Activated CD8-positive, alpha-beta T cell treated with anti-CD3 and anti-CD28 coated beads, Interleukin-2, amount 10 ng/mL, durations not matched to agents 7 days and 5 days (primary cell): ENCODE results near the gene MVD. TPM values are rescaled to one million over a fixed set of nuclear protein-coding genes. Genes with fewer than 3 reads are reported as not detected.

Experiments
- ATAC-seq: fragments of 150-1000 bp; cut with Tn5 transposase; one replicate; pipeline ENCODE4 v1.10.0; 2021; ENCODE audit warnings: moderate library complexity
- CTCF ChIA-PET: fragments of 350-600 bp; sonication (Branson Sonifier 250); formaldehyde crosslinking; loops from one replicate; lab custom pipeline; 2021; ENCODE audit warnings: antibody characterized with exemption; lab: Charles Lee
- POLR2A ChIA-PET: fragments of 350-600 bp; sonication (Branson Sonifier 250); formaldehyde crosslinking; loops from one replicate; lab custom pipeline; 2021; ENCODE audit warnings: antibody characterized with exemption; lab: Charles Lee
- DNase-seq: peaks from one replicate; pipeline ENCODE4 v3.0.0-alpha.2; 2020
- H3K27ac Mint-ChIP-seq: one replicate; pipeline ENCODE4 v1.8.0; 2021; ENCODE audit warnings: mild to moderate bottlenecking, mixed read lengths
- H3K27me3 Mint-ChIP-seq: one replicate; pipeline ENCODE4 v1.8.0; 2021; ENCODE audit warnings: low read depth, mixed read lengths
- H3K36me3 Mint-ChIP-seq: one replicate; pipeline ENCODE4 v1.8.0; 2021; ENCODE audit warnings: low read depth, mixed read lengths
- H3K4me1 Mint-ChIP-seq: one replicate; pipeline ENCODE4 v1.8.0; 2021; ENCODE audit warnings: low read depth, mixed read lengths
- H3K4me3 Mint-ChIP-seq: one replicate; pipeline ENCODE4 v1.8.0; 2021; ENCODE audit warnings: mild to moderate bottlenecking, mixed read lengths
- H3K9me3 Mint-ChIP-seq: one replicate; pipeline ENCODE4 v1.8.0; 2022; ENCODE audit warnings: mixed read lengths; ENCODE audit not compliant: insufficient read depth
- total RNA-seq, 2 experiments: library from RNA; stranded (reverse); gene quantifications; one replicate each; pipeline ENCODE4 v1.2.3, GENCODE V29; 2021

Gene MVD
- total RNA-seq, 2 experiments from 2014 or later: 86.0 to 96.1 TPM

- H3K36me3 Mint-ChIP-seq: peaks cover 20% of the 10 kb centered on the region
- ATAC-seq (no peak), DNase-seq (no peak)
- no peaks in the 10 kb centered on the region for H3K9me3 Mint-ChIP-seq
- no peaks in the 10 kb centered on the region for H3K27me3 Mint-ChIP-seq
- H3K4me3 Mint-ChIP-seq: peak overlapping the region; percentile 27
- CTCF ChIA-PET: interaction anchor here (1.9 kb wide), 1 partner anchor 12 kb away, joined by 4 read pairs; no protein-coding TSS in a partner anchor
- H3K4me1 Mint-ChIP-seq: peaks cover 24% of the 10 kb centered on the region
- no peak overlapping the region for H3K27ac Mint-ChIP-seq
- POLR2A ChIA-PET: interaction anchor here (1.6 kb wide), 1 partner anchor 40 kb away, joined by 7 read pairs; no protein-coding TSS in a partner anchor
These were observed 1.4 kb downstream of the MVD start for GRCh38 chr16:88661468-88661867.

GRCh38 chr16:88659160-88659559 lies 3.7 kb downstream of the MVD start:
- Mint-ChIP-seq H3K4me3 (no peak overlapping the region), H3K27ac (no peak overlapping the region), H3K9me3 (no peaks in the 10 kb centered on the region), H3K36me3 (peaks cover 23% of the 10 kb centered on the region), H3K27me3 (no peaks in the 10 kb centered on the region), H3K4me1 (peaks cover 18% of the 10 kb centered on the region)
- ChIA-PET POLR2A (no interaction called here), CTCF (no interaction called here)
- no peak for DNase-seq
- ATAC-seq: no peak

GRCh38 chr16:88658714-88659113 lies 4.2 kb downstream of the MVD start:
- no peak overlapping the region for H3K27ac Mint-ChIP-seq
- CTCF ChIA-PET: no interaction called here
- ATAC-seq (no peak), DNase-seq (no peak)
- POLR2A ChIA-PET: no interaction called here
- no peaks in the 10 kb centered on the region for H3K27me3 Mint-ChIP-seq
- peaks cover 23% of the 10 kb centered on the region for H3K36me3 Mint-ChIP-seq
- H3K4me1 Mint-ChIP-seq: peaks cover 16% of the 10 kb centered on the region
- no peaks in the 10 kb centered on the region for H3K9me3 Mint-ChIP-seq
- no peak overlapping the region for H3K4me3 Mint-ChIP-seq

DNA sequence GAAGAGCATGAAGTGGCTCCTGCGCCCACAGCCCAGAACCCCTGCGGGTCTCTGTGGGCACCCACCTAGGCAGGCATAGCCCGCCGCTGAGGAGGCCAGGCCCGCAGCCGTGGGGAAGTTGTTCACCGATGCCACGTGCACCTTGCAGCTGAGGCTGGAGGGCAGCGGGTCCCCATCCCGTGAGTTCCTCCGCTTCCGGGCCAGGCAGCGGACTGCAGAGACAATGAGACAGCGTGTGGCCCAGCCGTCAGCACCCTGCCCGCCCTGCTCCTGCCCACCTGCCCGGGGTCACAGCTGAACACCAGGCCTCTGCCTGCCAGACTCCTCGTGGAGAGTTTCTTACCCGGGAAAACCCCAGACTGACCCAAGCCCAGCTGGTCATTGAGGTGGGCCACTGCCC lies 5.5 kb downstream of the MVD start:
- Mint-ChIP-seq H3K27ac (no peak overlapping the region), H3K36me3 (peaks cover 23% of the 10 kb centered on the region), H3K4me3 (no peak overlapping the region), H3K27me3 (no peaks in the 10 kb centered on the region), H3K4me1 (peaks cover 19% of the 10 kb centered on the region), H3K9me3 (no peaks in the 10 kb centered on the region)
- ChIA-PET CTCF (no interaction called here), POLR2A (no interaction called here)
- DNase-seq: no peak
- ATAC-seq: no peak

- H3K9me3 Mint-ChIP-seq: no peaks in the 10 kb centered on the region
- H3K4me3 Mint-ChIP-seq: no peak overlapping the region
- ChIA-PET CTCF (no interaction called here), POLR2A (no interaction called here)
- no peak for DNase-seq
- no peaks in the 10 kb centered on the region for H3K27me3 Mint-ChIP-seq
- peaks cover 20% of the 10 kb centered on the region for H3K4me1 Mint-ChIP-seq
- H3K36me3 Mint-ChIP-seq: peaks cover 20% of the 10 kb centered on the region
- ATAC-seq: no peak
- H3K27ac Mint-ChIP-seq: no peak overlapping the region
These were observed 6.5 kb downstream of the MVD start for GRCh38 chr16:88656291-88656980.

- Mint-ChIP-seq H3K27me3 (no peaks in the 10 kb centered on the region), H3K9me3 (no peaks in the 10 kb centered on the region), H3K36me3 (peaks cover 17% of the 10 kb centered on the region), H3K27ac (no peak overlapping the region), H3K4me1 (peaks cover 19% of the 10 kb centered on the region), H3K4me3 (no peak overlapping the region)
- DNase-seq: no peak
- POLR2A ChIA-PET: no interaction called here
- ATAC-seq: no peak
- CTCF ChIA-PET: no interaction called here
These were observed 7.1 kb downstream of the MVD start for GRCh38 chr16:88655733-88656281.

- Mint-ChIP-seq H3K9me3 (no peaks in the 10 kb centered on the region), H3K4me1 (peaks cover 20% of the 10 kb centered on the region), H3K4me3 (no peak overlapping the region), H3K27ac (peak overlapping the region; percentile 20), H3K27me3 (no peaks in the 10 kb centered on the region), H3K36me3 (peaks cover 18% of the 10 kb centered on the region)
- no peak for ATAC-seq
- ChIA-PET CTCF (no interaction called here), POLR2A (no interaction called here)
- no peak for DNase-seq
These were observed 7.7 kb downstream of the MVD start for GRCh38 chr16:88655053-88655732.

GRCh38 chr16:88654363-88655052 lies 8.4 kb downstream of the MVD start:
- ATAC-seq: no peak
- CTCF ChIA-PET: no interaction called here
- peaks cover 20% of the 10 kb centered on the region for H3K4me1 Mint-ChIP-seq
- H3K27me3 Mint-ChIP-seq: no peaks in the 10 kb centered on the region
- POLR2A ChIA-PET: no interaction called here
- DNase-seq: no peak
- peak overlapping the region; percentile 20 for H3K27ac Mint-ChIP-seq
- no peaks in the 10 kb centered on the region for H3K9me3 Mint-ChIP-seq
- H3K4me3 Mint-ChIP-seq: no peak overlapping the region
- H3K36me3 Mint-ChIP-seq: peaks cover 18% of the 10 kb centered on the region

- peak overlapping the region; percentile 65 for H3K27ac Mint-ChIP-seq
- H3K4me1 Mint-ChIP-seq: peaks cover 26% of the 10 kb centered on the region
- peaks cover 20% of the 10 kb centered on the region for H3K36me3 Mint-ChIP-seq
- ChIA-PET POLR2A (no interaction called here), CTCF (no interaction called here)
- no peak for ATAC-seq
- H3K27me3 Mint-ChIP-seq: no peaks in the 10 kb centered on the region
- no peak overlapping the region for H3K4me3 Mint-ChIP-seq
- H3K9me3 Mint-ChIP-seq: no peaks in the 10 kb centered on the region
- no peak for DNase-seq
These were observed 9.1 kb downstream of the MVD start for GRCh38 chr16:88653596-88654362.

- Mint-ChIP-seq H3K27me3 (no peaks in the 10 kb centered on the region), H3K4me1 (peaks cover 26% of the 10 kb centered on the region), H3K4me3 (no peak overlapping the region), H3K27ac (peak overlapping the region; percentile 65), H3K36me3 (peaks cover 19% of the 10 kb centered on the region), H3K9me3 (no peaks in the 10 kb centered on the region)
- ATAC-seq (no peak), DNase-seq (no peak)
- CTCF ChIA-PET: no interaction called here
- POLR2A ChIA-PET: no interaction called here
These were observed 9.8 kb downstream of the MVD start for GRCh38 chr16:88653101-88653500.

DNA sequence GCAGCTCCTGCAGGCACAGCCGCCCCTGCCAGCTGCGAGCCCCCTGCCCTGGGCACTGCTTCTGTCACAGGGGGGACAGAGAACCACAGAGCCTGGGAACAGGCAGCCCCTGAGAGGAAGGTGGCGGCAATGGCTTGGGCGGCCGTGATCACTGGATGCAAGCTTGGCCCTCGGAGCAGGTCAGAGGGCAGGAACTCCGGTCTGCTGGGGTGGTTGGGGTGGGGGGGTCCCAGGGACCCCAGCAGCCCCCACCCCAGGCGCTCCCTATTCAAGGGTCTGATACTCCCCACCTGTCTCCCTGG lies 10.2 kb downstream of the MVD start:
- POLR2A ChIA-PET: interaction anchor here (0.9 kb wide), 1 partner anchor 10 kb away, joined by 3 read pairs; the partner anchor contains the start of gene MVD
- CTCF ChIA-PET: no interaction called here
- H3K27ac Mint-ChIP-seq: peak overlapping the region; percentile 65
- ATAC-seq: no peak
- H3K9me3 Mint-ChIP-seq: no peaks in the 10 kb centered on the region
- H3K4me3 Mint-ChIP-seq: no peak overlapping the region
- peaks cover 26% of the 10 kb centered on the region for H3K4me1 Mint-ChIP-seq
- no peak for DNase-seq
- no peaks in the 10 kb centered on the region for H3K27me3 Mint-ChIP-seq
- H3K36me3 Mint-ChIP-seq: peaks cover 19% of the 10 kb centered on the region
